ENCODE measurements around the gene XPOT. TPM values are rescaled to one million over a fixed set of nuclear protein-coding genes. Genes with fewer than 3 reads are reported as not detected.

XPOT gene
- total RNA-seq, 1 donor from 2014 or later = 35.0 TPM

DNA sequence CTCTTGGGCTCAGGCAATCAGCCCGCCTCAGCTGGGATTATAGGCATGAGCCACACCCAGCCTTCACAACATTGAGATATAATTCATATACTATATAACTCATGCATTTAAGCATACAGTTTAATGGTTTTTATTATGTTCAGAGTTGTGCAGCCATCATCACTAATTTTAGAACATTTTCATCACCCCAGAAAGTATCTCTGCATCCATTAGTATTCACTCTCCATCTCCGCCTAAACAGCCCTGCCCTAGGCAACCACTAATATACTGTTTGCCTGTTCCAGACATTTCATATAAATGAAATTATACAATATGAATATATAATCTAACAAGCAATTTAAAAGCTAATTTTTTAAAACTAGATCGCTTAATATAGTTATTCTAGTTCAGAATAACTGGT lies 82.5 kb downstream of the XPOT start:
- no peaks in the 10 kb centered on the region for H3K27me3 ChIP-seq (ENCODE audit: control insufficient read depth in 3 of 3, insufficient read depth in 3 of 3, low read length in 3 of 3)
- H3K36me3 ChIP-seq (ENCODE audit: control insufficient read depth in 3 of 3, insufficient read depth in 3 of 3, low read length in 3 of 3) = peaks cover 21 to 40% (median 40%) of the 10 kb centered on the region in 3 donors
- no peak overlapping the region for H3K27ac ChIP-seq (ENCODE audit: low read depth, low read length)
- no peaks in the 10 kb centered on the region for H3K4me1 ChIP-seq (ENCODE audit: control insufficient read depth in 3 of 3, insufficient read depth in 3 of 3, low read length in 3 of 3)
- no peak overlapping the region for H3K9ac ChIP-seq (ENCODE audit: low read depth in 1 of 3, low read length in 3 of 3)
- H3K9me3 ChIP-seq (ENCODE audit: control insufficient read depth in 3 of 3, low read length in 3 of 3) = no peaks in the 10 kb centered on the region
- H3K4me3 ChIP-seq (ENCODE audit: low read length in 3 of 3) = no peak overlapping the region

- no peak overlapping the region for H3K27ac ChIP-seq (ENCODE audit: low read depth, low read length)
- H3K27me3 ChIP-seq (ENCODE audit: control insufficient read depth in 3 of 3, insufficient read depth in 3 of 3, low read length in 3 of 3) = no peaks in the 10 kb centered on the region
- no peaks in the 10 kb centered on the region for H3K4me1 ChIP-seq (ENCODE audit: control insufficient read depth in 3 of 3, insufficient read depth in 3 of 3, low read length in 3 of 3)
- H3K36me3 ChIP-seq (ENCODE audit: control insufficient read depth in 3 of 3, insufficient read depth in 3 of 3, low read length in 3 of 3) = peaks cover 12 to 49% (median 32%) of the 10 kb centered on the region in 3 donors
- no peak overlapping the region for H3K9ac ChIP-seq (ENCODE audit: low read depth in 1 of 3, low read length in 3 of 3)
- no peak overlapping the region for H3K4me3 ChIP-seq (ENCODE audit: low read length in 3 of 3)
- no peaks in the 10 kb centered on the region for H3K9me3 ChIP-seq (ENCODE audit: control insufficient read depth in 3 of 3, low read length in 3 of 3)
These were observed 87.5 kb downstream of the XPOT start for GRCh38 chr12:64491718-64492117.

DNA sequence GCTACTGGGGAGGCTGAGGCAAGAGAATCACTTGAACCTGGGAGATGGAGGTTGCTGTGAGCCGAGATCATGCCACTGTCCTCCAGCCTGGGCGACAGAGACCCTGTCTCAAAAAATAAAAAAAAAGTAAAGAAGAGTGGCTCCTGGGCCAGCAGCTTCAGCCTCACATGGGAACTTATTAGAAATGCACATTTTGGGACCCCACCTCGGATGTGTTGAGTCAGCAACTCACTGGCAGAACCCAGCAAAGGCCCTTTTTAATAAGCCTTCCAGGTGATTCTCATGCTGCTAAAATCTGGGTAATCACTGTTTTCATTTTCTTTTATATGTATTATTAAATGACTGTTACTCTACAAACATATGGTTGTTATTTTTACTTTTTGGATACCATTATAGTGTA lies 89.3 kb downstream of the XPOT start:
- Histone ChIP-seq H3K4me3 (ENCODE audit: low read length in 3 of 3) (no peak overlapping the region), H3K4me1 (ENCODE audit: control insufficient read depth in 3 of 3, insufficient read depth in 3 of 3, low read length in 3 of 3) (no peaks in the 10 kb centered on the region), H3K36me3 (ENCODE audit: control insufficient read depth in 3 of 3, insufficient read depth in 3 of 3, low read length in 3 of 3) (peaks cover 18 to 60% (median 34%) of the 10 kb centered on the region in 3 donors), H3K27me3 (ENCODE audit: control insufficient read depth in 3 of 3, insufficient read depth in 3 of 3, low read length in 3 of 3) (no peaks in the 10 kb centered on the region), H3K27ac (ENCODE audit: low read depth, low read length) (no peak overlapping the region), H3K9me3 (ENCODE audit: control insufficient read depth in 3 of 3, low read length in 3 of 3) (no peaks in the 10 kb centered on the region), H3K9ac (ENCODE audit: low read depth in 1 of 3, low read length in 3 of 3) (no peak overlapping the region)

DNA sequence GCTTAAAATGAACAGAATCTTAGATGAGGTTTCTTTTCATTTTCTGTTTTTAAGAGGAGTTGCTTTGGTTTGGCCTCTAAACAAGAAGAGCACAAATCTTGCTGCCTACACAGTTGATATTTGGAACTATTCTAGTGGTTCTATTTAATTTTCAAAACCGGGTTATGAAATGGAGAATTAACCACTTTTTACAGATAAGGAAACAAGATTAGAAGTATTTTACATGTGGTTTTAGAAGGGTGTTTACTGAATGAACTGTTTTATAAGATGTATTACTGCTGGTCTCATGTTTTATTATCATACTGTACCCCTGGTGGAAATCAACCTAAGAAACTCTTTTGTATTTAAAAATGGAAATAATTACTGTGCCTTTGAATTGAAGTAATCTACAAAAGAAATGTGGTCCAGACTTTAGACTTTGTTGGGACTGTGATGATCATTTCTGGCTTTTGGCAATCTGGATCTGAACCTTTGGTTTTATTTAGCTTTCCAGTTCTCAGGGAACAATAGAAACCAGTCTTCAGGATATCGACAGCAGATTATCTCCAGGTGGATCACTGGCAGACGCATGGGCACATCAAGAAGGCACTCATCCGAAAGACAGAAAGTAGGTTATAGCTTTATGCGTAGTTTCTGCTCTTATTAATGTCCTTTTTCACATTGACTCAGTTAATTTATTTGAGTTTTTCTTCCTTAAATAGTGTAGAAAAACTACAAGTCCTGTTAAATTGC lies 91.0 kb downstream of the XPOT start:
- H3K27me3 ChIP-seq (ENCODE audit: control insufficient read depth in 3 of 3, insufficient read depth in 3 of 3, low read length in 3 of 3) = no peaks in the 10 kb centered on the region
- no peak overlapping the region for H3K4me3 ChIP-seq (ENCODE audit: low read length in 3 of 3)
- H3K27ac ChIP-seq (ENCODE audit: low read depth, low read length) = no peak overlapping the region
- H3K9ac ChIP-seq (ENCODE audit: low read depth in 1 of 3, low read length in 3 of 3) = no peak overlapping the region
- peaks cover 16 to 62% (median 38%) of the 10 kb centered on the region in 3 donors for H3K36me3 ChIP-seq (ENCODE audit: control insufficient read depth in 3 of 3, insufficient read depth in 3 of 3, low read length in 3 of 3)
- H3K4me1 ChIP-seq (ENCODE audit: control insufficient read depth in 3 of 3, insufficient read depth in 3 of 3, low read length in 3 of 3) = no peaks in the 10 kb centered on the region
- H3K9me3 ChIP-seq (ENCODE audit: control insufficient read depth in 3 of 3, low read length in 3 of 3) = no peaks in the 10 kb centered on the region

DNA sequence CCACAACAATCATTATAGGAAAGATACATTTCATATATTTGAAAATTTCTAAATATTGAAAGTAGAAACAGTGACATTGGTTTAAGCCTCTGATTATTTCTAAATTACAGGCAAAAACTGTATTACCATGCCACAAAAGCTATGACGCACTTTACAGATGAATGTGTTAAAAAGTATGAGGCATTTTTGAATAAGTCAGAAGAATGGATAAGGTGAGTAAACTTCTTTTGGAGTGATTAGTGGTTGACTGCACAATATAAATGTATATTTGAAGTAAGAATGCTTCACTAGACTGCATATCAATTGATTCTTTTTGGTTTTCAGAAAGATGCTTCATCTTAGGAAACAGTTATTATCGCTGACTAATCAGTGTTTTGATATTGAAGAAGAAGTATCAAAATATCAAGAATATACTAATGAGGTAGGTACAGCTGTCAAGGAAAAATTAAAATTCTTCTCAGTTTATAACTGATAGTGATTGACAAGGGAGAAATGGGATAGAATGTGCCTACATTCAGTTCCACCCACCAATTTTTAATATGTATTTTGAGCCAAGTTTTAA lies 92.7 kb downstream of the XPOT start:
- no peaks in the 10 kb centered on the region for H3K27me3 ChIP-seq (ENCODE audit: control insufficient read depth in 3 of 3, insufficient read depth in 3 of 3, low read length in 3 of 3)
- no peaks in the 10 kb centered on the region for H3K4me1 ChIP-seq (ENCODE audit: control insufficient read depth in 3 of 3, insufficient read depth in 3 of 3, low read length in 3 of 3)
- no peak overlapping the region for H3K9ac ChIP-seq (ENCODE audit: low read depth in 1 of 3, low read length in 3 of 3)
- no peak overlapping the region for H3K4me3 ChIP-seq (ENCODE audit: low read length in 3 of 3)
- H3K27ac ChIP-seq (ENCODE audit: low read depth, low read length) = no peak overlapping the region
- H3K9me3 ChIP-seq (ENCODE audit: control insufficient read depth in 3 of 3, low read length in 3 of 3) = no peaks in the 10 kb centered on the region
- H3K36me3 ChIP-seq (ENCODE audit: control insufficient read depth in 3 of 3, insufficient read depth in 3 of 3, low read length in 3 of 3) = peaks cover 9 to 48% (median 33%) of the 10 kb centered on the region in 3 donors

GRCh38 chr12:64497484-64497883 lies 93.3 kb downstream of the XPOT start:
- no peaks in the 10 kb centered on the region for H3K9me3 ChIP-seq (ENCODE audit: control insufficient read depth in 3 of 3, low read length in 3 of 3)
- no peaks in the 10 kb centered on the region for H3K4me1 ChIP-seq (ENCODE audit: control insufficient read depth in 3 of 3, insufficient read depth in 3 of 3, low read length in 3 of 3)
- H3K9ac ChIP-seq (ENCODE audit: low read depth in 1 of 3, low read length in 3 of 3) = no peak overlapping the region
- peaks cover 9 to 46% (median 31%) of the 10 kb centered on the region in 3 donors for H3K36me3 ChIP-seq (ENCODE audit: control insufficient read depth in 3 of 3, insufficient read depth in 3 of 3, low read length in 3 of 3)
- H3K27ac ChIP-seq (ENCODE audit: low read depth, low read length) = no peak overlapping the region
- H3K27me3 ChIP-seq (ENCODE audit: control insufficient read depth in 3 of 3, insufficient read depth in 3 of 3, low read length in 3 of 3) = no peaks in the 10 kb centered on the region
- no peak overlapping the region for H3K4me3 ChIP-seq (ENCODE audit: low read length in 3 of 3)

DNA sequence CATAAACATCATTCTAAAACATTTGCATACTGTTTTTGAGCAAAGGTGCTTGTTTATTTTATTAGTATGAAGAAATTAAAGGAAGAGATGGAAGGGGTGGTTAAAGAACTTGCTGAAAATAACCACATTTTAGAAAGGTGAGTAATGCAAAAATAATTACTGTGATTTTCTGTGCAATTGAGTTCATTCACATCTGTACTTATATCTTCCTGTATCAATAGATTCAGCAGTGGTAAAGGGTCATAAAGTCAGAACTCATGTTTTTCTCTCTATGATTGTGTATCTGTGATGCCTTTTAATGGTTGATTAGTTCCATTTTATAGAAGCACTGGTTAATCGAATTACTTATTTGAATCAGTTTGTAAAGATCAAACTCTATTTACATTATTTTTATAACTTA lies 93.7 kb downstream of the XPOT start:
- Histone ChIP-seq H3K36me3 (ENCODE audit: control insufficient read depth in 3 of 3, insufficient read depth in 3 of 3, low read length in 3 of 3) (peaks cover 9 to 46% (median 31%) of the 10 kb centered on the region in 3 donors), H3K9me3 (ENCODE audit: control insufficient read depth in 3 of 3, low read length in 3 of 3) (no peaks in the 10 kb centered on the region), H3K27me3 (ENCODE audit: control insufficient read depth in 3 of 3, insufficient read depth in 3 of 3, low read length in 3 of 3) (no peaks in the 10 kb centered on the region), H3K9ac (ENCODE audit: low read depth in 1 of 3, low read length in 3 of 3) (no peak overlapping the region), H3K4me3 (ENCODE audit: low read length in 3 of 3) (no peak overlapping the region), H3K27ac (ENCODE audit: low read depth, low read length) (no peak overlapping the region), H3K4me1 (ENCODE audit: control insufficient read depth in 3 of 3, insufficient read depth in 3 of 3, low read length in 3 of 3) (no peaks in the 10 kb centered on the region)

GRCh38 chr12:64500394-64500793 lies 96.2 kb downstream of the XPOT start:
- Histone ChIP-seq H3K4me3 (ENCODE audit: low read length in 3 of 3) (no peak overlapping the region), H3K9me3 (ENCODE audit: control insufficient read depth in 3 of 3, low read length in 3 of 3) (no peaks in the 10 kb centered on the region), H3K27me3 (ENCODE audit: control insufficient read depth in 3 of 3, insufficient read depth in 3 of 3, low read length in 3 of 3) (no peaks in the 10 kb centered on the region), H3K36me3 (ENCODE audit: control insufficient read depth in 3 of 3, insufficient read depth in 3 of 3, low read length in 3 of 3) (peaks cover 6 to 34% (median 31%) of the 10 kb centered on the region in 3 donors), H3K4me1 (ENCODE audit: control insufficient read depth in 3 of 3, insufficient read depth in 3 of 3, low read length in 3 of 3) (no peaks in the 10 kb centered on the region), H3K9ac (ENCODE audit: low read depth in 1 of 3, low read length in 3 of 3) (no peak overlapping the region), H3K27ac (ENCODE audit: low read depth, low read length) (no peak overlapping the region)

Small RNAs within 50 kb of the gene (small RNA-seq; reads per million reads assigned to genes)
- not detected for gene RF01210

Other genes starting within 250 kb of the XPOT start
- 4.2 TPM for gene KICS2, start 182.1 kb upstream of the XPOT start, total RNA-seq
- 0.52 TPM for gene C12orf56, start 13.6 kb upstream of the XPOT start, total RNA-seq
- 19.8 TPM for gene TBK1, start 47.7 kb downstream of the XPOT start, total RNA-seq
- gene RASSF3, start 206.1 kb downstream of the XPOT start, total RNA-seq = 31.8 TPM